SH-SY5Y (cell line): ENCODE data around the gene KLHL12.

Experiments used
- GATA2 ChIP-seq: IDR thresholded peaks from 2 replicates; pipeline ENCODE4 v1.6.1; 2011; ENCODE audit warnings: mild to moderate bottlenecking, low read depth, low read length
- GATA3 ChIP-seq: IDR thresholded peaks from 2 replicates; pipeline ENCODE4 v1.6.1; 2011; ENCODE audit warnings: low read depth, mild to moderate bottlenecking, low read length, moderate library complexity

KLHL12 gene

DNA sequence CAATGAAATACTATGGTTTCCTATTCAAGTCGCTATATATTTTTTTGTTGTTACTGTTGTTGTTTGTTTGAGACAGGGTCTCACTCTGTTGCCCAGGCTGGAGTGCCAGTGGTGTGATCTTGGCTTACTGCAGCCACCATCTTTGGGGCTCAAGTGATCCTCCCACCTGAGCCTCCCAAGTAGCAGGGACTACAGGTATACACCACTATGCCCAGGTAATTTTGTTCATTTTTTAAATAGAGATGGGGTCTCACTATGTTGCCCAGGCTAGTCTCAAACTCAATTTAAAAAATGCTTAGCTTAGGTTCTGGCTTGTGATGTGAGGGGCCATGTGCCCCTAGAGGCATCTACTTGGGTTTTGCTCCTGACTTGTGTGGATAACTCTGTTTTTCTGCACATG lies 47.9 kb downstream of the KLHL12 start:
- TF ChIP-seq GATA2 = no peak
- TF ChIP-seq GATA3 = no peak

DNA sequence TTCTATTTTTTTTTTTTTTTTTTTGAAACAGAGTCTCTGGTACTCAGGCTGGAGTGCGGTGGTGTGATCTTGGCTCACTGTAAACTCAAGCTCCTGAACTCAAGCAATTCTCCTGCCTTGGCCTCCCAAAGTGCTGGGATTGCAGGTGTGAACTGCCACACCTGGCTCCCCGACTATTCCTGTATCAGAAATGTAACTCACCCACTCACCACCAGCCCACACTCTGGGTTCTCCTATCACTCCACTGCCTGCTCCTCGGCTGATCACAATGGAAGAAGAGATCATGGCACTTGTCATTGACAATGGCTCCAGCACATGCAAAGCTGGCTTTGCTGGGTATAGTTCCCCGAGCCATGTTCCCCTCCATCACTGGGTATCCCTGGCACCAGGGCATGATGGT lies 54.0 kb downstream of the KLHL12 start:
- no peak for TF ChIP-seq GATA3
- no peak for TF ChIP-seq GATA2

DNA sequence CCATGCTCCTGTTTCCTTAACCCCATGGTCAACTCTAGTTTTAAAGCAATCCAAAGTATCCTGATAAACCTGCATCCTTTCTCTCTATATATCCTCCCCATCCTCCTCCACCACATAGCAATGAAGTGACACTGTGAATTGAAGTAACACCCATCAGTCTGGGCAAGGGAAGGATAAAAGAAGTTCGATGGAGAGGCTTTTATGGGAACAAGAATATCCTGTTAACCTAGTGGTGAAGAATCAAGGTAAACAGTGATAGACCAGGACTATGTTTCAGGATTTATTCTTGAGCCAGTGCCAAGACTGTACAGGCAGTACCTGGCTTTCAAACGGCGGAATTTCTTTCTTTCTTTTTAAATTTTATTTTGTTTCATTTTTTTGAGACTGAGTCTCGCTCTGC lies 55.7 kb downstream of the KLHL12 start:
- TF ChIP-seq GATA3 = no peak
- no peak for TF ChIP-seq GATA2

DNA sequence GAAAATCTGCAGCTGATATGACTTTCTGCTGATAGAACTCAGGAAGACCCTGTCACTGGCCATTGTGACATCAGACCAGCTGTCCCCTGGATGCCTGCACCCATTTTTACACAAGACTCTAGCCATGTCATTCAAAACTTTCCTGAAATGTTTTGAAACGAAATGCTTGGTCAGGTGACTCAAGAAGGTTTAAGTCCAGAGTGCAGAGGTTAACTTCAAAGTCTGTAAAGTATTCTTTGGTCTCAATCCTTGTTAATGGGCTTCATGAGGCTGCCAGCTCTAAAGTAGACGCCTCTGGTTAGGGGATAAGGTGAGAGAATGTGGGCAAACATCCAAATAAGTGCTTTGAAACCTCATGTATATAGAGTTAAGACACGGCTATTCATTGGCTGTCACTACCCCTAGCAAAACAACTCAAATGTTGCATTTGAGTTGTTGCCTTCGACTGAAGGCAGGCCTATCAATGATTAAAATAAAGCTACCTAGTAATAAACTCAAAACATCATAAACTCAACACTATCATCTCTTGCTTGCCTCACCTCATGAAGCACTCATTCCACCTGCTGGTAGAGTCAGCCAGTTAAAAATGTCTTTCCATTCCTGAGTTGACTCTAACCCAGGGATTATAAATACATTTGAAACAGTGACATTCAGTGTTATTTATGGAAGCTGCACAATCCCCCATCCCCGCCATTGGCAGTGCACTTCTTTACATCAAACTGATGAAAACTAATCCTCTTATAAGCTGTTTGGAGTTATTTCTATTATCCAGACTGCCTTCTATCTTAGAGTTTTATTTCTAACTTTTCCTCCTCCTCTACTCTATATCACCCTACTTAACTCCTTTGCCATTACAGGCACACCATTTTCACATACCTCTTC lies 64.1 kb downstream of the KLHL12 start:
- no peak for TF ChIP-seq GATA3
- no peak for TF ChIP-seq GATA2

DNA sequence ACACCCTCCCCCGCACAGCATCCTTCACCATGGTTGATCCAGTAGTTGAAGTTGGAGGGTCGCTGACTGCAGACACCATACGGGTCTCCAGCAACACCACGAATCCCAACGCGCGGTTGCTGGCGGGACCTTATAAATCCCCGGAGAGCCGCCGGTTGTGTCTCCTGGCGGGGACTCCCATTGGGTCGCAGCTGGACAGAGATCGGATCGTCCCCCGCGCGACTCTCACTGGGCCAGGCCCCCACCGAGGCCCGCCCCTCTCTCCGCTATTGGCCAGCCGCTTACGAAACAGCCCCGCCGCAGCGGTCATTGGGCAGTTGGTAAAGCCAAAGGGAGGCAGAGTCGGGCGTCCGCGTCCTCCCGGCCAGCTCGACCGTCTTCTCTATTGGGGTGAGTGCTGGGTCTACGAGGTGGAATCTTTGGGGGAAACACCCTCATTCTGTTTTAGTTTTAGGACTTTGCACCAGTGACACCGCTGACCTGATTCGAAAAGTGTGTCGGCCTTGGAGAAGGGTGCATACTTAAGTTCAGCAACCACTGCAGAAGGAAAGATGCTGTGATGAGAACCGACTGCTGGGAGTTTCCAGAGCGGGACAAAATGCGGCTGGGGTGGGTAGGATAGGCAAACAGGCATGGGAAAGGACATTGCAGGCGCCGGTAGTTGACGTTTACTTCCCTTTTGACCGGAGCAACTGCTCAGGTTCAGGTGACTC lies 65.5 kb downstream of the KLHL12 start:
- peak; percentile 41; the same call in 1 of the 2 replicates for TF ChIP-seq GATA2
- no peak for TF ChIP-seq GATA3

DNA sequence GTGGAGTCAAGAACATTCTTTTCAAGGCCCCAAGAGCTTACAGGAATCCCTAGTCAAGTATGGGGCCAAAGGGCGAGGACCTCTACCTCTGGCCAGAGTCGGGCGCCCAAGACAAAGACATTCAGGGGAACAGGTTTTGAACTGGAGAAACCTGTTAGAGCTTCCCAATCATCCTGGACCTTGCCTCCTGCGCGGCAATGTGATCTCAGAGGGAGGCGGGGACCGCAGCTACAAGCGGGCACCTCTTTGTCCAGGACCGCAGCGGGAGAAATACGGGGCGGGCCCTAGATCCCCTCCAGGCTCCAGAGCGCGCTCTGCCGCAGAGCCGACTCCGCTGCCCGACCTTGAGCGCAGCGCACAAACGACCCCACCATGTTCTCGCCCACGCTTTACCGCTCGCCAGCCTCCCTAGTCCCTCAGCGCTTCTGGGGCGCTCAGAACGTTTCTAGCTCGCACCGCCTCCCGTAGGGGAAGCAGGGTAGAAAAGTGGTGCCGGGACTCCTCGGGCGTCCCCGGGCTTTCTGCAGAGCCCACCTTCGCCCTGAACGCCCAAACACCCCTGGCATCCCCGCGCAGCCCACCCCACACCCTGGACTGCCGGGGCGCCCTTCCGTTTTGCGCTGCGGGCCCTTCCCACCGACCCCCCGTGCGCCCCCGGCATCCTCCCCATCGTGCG lies 66.2 kb downstream of the KLHL12 start:
- TF ChIP-seq GATA3 (no peak), GATA2 (no peak)

DNA sequence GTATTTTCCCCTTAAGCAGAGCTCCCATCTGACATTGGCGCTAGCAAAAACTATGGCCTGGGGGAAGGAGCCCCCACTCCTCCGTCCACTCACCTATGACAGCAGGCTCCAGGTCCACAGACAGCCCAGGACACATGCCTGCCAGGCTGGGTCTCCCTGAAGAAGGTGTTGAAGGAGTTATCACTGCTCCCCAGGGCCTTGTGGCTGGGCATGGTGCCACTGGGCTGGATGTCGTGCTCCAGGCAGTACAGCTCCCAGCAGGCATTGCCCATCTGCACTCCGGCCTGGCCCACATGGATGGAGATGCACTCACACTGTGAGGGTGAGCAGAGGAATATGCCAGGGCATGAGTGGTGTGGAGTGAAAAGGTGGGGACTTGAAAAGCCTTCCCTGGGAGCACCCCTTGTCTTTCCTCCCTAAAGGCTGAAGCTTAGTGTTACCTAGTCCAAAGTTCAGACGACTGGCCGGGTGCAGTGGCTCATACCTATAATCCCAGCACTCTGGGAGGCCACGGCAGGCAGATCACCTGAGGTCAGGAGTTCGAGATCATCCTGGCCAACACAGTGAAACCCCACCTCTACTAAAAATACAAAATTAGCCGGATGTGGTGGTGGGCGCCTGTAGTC lies 68.1 kb downstream of the KLHL12 start:
- no peak for TF ChIP-seq GATA3
- no peak for TF ChIP-seq GATA2

DNA sequence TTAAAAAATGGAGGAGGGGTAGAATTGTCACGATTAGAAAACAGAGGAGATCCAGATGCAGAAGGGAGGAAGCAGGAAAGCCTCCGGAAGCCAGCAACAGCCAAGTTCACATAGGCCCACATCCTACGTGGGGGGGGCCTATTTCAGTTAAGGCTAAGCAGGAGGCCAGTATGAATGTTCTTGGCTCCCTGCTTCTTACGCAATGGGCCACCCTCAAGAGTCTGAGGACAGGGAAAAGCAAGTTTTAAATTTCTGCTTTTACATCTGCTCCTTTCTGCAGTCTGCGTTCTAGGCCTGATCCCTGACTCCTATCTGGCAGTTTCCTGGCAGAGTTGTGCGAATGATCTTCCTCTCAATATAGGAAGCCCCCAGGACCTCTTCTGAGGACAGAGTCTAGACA lies 68.7 kb downstream of the KLHL12 start:
- TF ChIP-seq GATA3 = no peak
- no peak for TF ChIP-seq GATA2

DNA sequence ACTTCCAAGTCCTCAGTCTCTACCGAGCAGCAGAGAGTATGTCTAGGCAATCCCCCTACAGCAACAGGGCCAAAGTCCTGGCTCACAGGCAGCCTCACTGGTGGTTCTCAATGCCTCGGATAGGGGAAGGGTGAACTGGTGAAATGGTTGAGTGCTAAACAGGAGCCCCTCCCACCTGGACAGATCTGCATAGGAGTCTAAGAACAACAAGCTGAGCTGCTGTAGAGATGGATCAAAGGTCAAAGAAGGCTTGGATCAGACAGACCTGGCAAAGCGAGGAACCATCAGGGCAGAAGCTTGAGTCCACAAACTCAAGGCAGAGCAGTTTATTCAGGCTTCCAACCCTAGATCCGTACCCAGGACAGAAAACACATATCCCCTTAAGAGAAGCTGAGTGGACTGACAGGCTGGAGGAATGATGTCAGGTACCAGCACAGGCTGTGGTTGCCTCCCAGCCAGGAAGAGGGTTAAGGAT lies 69.9 kb downstream of the KLHL12 start:
- no peak for TF ChIP-seq GATA2
- TF ChIP-seq GATA3 = no peak

DNA sequence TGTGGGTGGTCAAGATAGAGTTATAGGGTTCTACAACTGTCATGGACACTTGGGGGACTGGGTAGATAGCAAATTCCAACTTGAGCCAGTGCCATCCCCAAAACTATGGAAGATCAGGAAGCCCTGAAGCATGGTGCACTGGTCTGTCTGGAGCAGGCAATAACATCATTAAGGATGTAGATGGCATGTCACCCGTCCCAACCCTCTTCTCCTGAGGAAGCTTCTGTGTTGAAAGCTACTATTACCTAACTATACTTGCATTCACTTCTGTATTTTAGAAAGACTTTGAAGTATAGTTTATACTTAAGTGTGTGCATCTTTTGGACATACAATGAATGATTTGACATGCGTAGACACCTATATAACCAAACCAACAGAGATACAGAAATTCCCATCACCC lies 71.0 kb downstream of the KLHL12 start:
- TF ChIP-seq GATA2 (no peak), GATA3 (no peak)

DNA sequence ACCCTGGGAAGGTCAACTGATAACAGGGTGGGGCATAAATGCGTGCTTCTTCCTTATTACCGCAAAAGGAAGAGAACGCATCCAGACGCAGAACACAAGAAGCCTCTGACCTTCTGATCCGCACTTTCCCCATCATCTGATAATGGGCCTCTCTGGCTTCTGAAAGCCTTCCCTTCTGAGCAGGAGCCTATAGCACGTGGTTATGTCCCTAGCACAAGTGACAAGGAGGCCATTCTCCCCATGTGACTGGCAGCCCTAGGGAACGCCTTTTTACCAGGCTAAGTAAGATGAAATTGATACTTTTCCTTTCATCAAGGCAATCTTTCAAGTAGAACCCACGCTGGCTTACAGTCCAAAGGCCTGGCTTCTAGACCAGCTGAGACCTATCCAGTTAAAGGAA lies 72.2 kb downstream of the KLHL12 start:
- TF ChIP-seq GATA3 (no peak), GATA2 (no peak)

DNA sequence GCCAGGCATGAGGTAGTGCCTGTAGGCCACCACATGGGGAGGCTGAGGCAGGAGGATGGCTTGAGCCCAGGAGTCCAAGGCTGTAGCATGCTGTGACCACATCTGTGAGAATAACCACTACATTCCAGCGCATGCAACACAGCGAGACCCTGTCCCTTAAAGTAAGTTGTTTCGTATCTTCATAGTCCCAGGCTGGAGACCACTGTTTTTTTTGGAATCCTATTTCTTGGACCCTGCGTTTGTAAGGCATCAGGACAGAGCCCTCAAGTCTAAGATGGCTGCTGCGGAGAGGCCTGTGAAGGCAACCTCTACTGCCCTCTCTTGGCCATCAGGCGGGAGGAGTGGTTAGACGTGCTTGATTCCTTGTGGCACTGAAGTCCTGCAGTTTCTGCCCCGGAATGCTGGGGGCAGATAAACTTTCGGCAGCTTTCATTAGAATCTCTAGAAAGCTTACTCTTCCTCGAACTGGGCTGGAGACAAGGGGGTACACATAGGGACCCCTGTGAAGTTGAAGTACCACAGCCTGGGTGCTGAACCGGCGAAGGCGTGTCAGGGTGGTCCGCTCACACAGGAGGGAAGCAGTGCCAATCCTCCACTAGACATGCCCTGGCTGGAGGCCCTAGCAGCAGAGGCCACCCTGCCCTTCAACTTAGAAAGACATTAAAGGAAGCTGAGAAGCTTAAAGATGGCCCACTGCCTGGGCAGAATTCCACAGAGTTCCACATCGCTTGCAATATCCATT lies 74.7 kb downstream of the KLHL12 start:
- TF ChIP-seq GATA3 = no peak
- no peak for TF ChIP-seq GATA2
